ENCODE measurements around the gene ATP9A.
"Not testable (repeated sequence)": the region's sequence is repeated elsewhere in the genome, so short reads cannot be mapped to it uniquely, and the experiment has no call there.

ATP9A gene

DNA sequence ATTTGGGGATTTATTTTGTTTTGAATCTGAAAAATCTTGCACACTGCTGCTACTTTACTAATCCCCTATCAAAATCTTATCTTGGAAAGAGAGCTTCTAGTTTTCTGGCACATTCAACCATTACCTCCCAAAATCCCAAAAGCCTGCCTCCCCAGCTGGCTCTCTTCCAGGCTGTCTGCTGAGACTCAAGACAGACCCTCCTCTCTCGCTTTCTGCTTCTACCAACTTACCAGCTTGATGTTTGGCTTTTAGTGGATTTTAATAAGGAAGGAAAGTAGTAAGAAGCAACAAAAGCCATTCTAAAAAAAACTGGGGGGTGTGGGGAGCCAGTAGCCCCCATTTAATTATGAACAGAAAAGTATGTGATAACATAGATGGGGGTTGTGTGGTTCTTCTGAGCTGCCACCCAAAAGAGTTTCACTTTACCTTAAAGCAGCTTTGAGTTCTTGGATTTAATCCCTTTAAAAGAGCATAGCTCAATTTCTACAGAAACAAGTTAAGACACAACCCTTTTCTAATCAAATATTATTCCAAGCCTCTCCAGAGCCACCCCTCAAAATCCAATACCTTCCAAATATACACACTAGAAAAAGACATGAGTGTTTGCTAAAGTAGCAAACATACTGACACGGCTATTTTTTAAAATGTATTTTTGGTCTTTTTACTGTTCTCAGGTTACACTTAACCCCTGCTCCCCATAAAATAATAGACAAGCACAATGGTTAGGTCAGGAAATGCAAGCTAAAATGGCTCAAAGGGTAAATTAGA lies 71.7 kb downstream of the ATP9A start:
- DNase-seq (ENCODE audit: low read depth, low spot score) = no peak

DNA sequence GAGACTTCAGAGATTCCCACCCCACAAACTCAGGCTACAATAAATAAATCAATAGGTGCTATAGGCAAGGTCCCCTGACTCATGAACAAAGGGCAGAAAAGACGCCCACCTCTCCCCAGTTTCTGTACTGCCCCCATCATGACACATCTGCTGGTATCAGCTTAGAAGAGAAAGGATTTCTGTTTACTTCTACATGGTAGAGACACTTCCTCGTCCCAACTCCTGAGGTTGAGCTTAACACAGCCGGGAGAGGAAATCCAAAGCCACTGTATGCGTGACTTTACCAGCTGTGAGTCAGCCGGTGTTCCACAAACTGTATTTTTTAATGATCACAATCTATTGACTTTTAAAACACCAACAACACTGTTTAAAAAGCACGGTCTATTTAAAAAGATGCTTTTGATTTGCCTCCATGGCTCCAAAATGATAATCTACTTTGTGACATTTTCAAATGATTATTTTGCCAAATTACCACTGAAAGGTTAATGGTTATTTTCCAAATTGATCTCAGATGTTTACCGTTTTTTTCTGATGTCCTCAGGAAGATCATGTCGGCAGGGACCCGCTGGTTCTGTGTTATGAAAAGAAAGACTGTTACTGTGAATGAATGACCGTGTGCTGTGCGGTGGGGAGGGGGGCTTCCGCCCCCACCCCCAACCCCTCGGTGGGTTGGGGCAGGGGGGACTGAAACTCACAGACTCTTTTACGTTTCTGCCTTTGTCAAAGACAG lies 72.5 kb downstream of the ATP9A start:
- no peak for DNase-seq (ENCODE audit: low read depth, low spot score)

GRCh38 chr20:51692806-51693400 lies 75.3 kb downstream of the ATP9A start:
- DNase-seq (ENCODE audit: low read depth, low spot score) = no peak

GRCh38 chr20:51691703-51692102 lies 76.5 kb downstream of the ATP9A start:
- DNase-seq (ENCODE audit: low read depth, low spot score) = no peak

- DNase-seq (ENCODE audit: low read depth, low spot score) = no peak
Observed at GRCh38 chr20:51688600-51689244, 79.5 kb downstream of the ATP9A start.

- DNase-seq (ENCODE audit: low read depth, low spot score) = no peak
Observed at GRCh38 chr20:51687630-51688029, 80.6 kb downstream of the ATP9A start.

DNA sequence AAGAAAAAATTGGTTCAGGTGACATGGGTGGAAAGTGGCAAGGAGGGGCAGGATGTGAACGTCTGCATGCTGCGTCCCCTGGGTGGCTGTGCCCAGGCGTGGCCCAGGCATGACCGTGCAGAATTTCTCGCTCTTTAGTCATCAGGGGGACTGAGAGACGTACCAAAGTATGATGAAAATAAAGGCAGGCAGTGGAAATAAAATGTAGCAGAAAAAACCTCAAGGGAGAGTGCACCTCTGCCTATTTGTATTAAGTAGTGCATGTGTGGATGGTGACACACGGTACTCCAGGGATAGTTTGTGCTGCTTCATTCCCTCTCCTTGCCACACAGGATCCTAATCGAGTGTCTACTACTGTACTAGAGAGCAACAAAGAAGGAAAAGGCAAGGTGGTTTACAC lies 81.1 kb downstream of the ATP9A start:
- DNase-seq (ENCODE audit: low read depth, low spot score) = no peak

- not testable (repeated sequence) for DNase-seq (ENCODE audit: low read depth, low spot score)
Observed at GRCh38 chr20:51685494-51685893, 82.7 kb downstream of the ATP9A start.

GRCh38 chr20:51680067-51680749 lies 88.0 kb downstream of the ATP9A start:
- DNase-seq (ENCODE audit: low read depth, low spot score) = no peak

GRCh38 chr20:51679254-51679921 lies 88.8 kb downstream of the ATP9A start:
- DNase-seq (ENCODE audit: low read depth, low spot score) = no peak

- no peak for DNase-seq (ENCODE audit: low read depth, low spot score)
Observed at GRCh38 chr20:51678026-51678697, 90.0 kb downstream of the ATP9A start.

DNA sequence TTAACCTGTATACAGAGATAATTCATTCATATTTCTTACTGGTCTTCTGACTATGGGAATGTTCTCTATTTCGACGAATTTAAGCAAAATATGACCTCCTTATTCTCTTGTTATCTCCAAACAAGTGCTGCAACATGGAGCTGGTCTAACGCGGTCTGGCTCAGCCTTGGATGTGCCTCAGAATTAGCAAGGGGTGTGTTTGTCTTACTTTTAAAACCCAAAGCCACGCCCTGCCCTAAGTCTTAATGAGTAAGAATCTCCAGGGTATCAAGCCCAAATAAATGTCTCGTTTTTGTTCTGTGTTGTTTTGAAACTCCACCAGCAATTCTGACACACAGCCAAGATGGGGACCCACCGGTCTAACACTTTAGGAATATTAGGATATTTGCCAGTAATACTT lies 99.2 kb downstream of the ATP9A start:
- DNase-seq (ENCODE audit: low read depth, low spot score) = no peak

- no peak for DNase-seq (ENCODE audit: low read depth, low spot score)
Observed at GRCh38 chr20:51668515-51668914, 99.7 kb downstream of the ATP9A start.

- no peak for DNase-seq (ENCODE audit: low read depth, low spot score)
Observed at GRCh38 chr20:51667491-51667890, 100.7 kb downstream of the ATP9A start.

DNA sequence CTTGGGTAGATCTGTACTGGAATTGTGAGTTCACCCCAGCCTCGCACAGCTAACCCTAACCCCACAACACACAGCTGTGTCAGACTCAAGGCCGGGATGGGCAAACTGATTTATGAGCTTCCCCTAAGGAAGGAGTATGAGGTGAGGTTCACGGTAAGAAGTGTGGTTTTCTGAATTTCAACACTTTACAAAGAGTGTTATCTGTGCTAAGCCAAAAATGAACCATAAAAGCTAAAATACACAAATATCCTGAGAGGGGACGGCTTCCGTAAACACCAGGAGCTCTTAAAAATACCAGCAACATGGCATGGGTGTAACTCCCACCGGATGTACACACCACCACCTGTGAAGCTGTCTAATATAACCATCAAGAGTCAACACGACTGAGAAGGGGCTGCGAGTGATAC lies 101.2 kb downstream of the ATP9A start:
- DNase-seq (ENCODE audit: low read depth, low spot score) = no peak

DNA sequence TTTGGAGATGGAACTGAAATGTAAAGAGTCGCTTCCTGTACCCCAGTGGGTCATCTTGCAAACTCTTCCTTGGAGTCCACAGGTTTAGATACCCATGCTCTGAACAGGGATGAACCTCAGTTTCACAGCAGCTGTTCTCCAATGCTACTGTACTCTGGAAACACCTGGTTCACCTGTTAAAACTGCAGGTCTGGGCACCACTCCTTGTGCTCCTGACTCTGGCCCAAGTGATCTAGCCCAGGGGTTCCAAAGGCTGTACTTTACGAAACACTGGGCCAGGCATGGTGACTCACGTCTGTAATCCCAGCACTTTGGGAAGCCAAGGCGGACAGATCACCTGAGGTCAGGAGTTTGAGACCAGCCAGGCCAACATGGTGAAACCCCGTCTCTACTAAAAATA lies 102.1 kb downstream of the ATP9A start:
- no peak for DNase-seq (ENCODE audit: low read depth, low spot score)

- DNase-seq (ENCODE audit: low read depth, low spot score) = no peak
Observed at GRCh38 chr20:51665543-51666118, 102.6 kb downstream of the ATP9A start.

- DNase-seq (ENCODE audit: low read depth, low spot score) = peak; percentile 26
Observed at GRCh38 chr20:51661609-51662178, 106.5 kb downstream of the ATP9A start.

- DNase-seq (ENCODE audit: low read depth, low spot score) = no peak
Observed at GRCh38 chr20:51660672-51661608, 107.2 kb downstream of the ATP9A start.
